K562 treated with DMSO at 1 percent for 12 hours (cell line): ENCODE measurements around the gene DSCAM. TPM values are rescaled to one million over a fixed set of nuclear protein-coding genes. Genes with fewer than 3 reads are reported as not detected.

Experiments used
- total RNA-seq: library from RNA; unstranded; fragments of 300-600 nt; gene quantifications from 2 replicates; pipeline ENCODE4 v1.2.3, GENCODE V29; 2022; ENCODE audit not compliant: insufficient read depth

DSCAM gene
- total RNA-seq = not detected in 2 replicates

DNA sequence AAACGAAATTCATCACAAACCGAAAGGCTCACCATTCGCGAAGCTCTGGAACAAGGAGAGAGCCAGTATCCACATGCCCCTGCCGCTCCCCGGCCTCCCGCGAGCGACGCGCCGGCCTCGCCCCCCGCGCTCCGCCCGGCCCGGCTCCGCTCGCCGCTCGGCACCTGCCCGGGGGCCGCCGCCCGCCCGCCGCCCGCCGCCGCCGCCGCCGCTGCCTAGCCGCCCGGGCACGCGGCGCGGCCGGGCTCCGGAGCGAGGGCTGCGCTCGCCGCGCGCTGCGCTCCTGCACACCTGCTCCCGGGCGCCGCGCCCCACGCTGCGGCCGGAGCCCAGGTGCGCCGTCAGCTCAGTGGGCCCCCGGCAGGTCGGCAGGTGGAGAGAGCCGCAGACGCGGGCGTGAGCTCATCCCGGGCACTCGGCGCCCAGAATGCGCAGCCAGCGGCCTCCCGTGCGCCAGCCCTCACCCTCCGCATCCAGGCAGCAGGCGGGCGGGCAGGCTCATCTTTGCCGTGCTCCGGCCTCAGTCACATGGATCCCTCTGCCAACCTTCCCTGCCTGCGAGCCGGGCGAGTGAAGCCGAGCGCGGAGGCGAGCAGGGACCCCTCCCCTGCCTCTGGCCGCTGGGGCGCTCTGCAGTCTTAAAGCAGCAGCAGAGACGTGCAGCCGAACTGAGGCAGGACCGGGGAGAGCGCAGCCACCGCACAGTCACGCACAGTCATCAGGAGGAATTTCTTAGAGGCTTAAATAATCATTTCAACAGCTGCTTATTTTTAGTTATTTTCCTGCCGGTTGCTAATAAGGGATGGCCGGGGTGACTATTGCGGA is at the start of gene DSCAM:
DSCAM (minus strand) TSS at position 572 of the 825 bp plus-strand sequence; CDS start at position 75, 497 bp downstream.

